Kidney (tissue), 14 donors: ENCODE measurements around the gene EEF1AKMT3. TPM values are rescaled to one million over a fixed set of nuclear protein-coding genes. Genes with fewer than 3 reads are reported as not detected.
A peak's percentile ranks its signal among the peaks of the same experiment; 100 is the strongest.

ENCODE experiments used
- DNase-seq, 5 donors: peaks; one replicate each; pipeline ENCODE4 v3.0.0-alpha.2; 2013 to 2020
- FAIRE-seq: peaks from 2 replicates; lab custom pipeline; 2012; peaks lifted over from hg19 to GRCh38; lab: Jason Lieb, UNC
- H3K27ac ChIP-seq, 2 donors: one replicate each; pipeline ENCODE4 v1.7.0; 2013; ENCODE audit warnings: low read depth in 2 of 2, low read length in 2 of 2, inconsistent platforms in 1 of 2
- H3K27me3 ChIP-seq: one replicate; pipeline ENCODE4 v1.7.1; 2013; ENCODE audit warnings: low read length, inconsistent platforms; ENCODE audit not compliant: control insufficient read depth, insufficient read depth
- H3K36me3 ChIP-seq, 3 donors: one replicate each; pipeline versions ENCODE4 v1.7.0 to v1.7.1; 2013; ENCODE audit warnings: low read length in 3 of 3, control low read depth in 1 of 3, inconsistent platforms in 1 of 3; ENCODE audit not compliant: insufficient read depth in 3 of 3, control insufficient read depth in 2 of 3
- H3K4me1 ChIP-seq, 3 donors: one replicate each; pipeline versions ENCODE4 v1.7.0 to v1.7.1; 2013; ENCODE audit warnings: low read length in 3 of 3, inconsistent platforms in 1 of 3, low read depth in 1 of 3; ENCODE audit not compliant: control insufficient read depth in 2 of 3, insufficient read depth in 2 of 3
- H3K4me3 ChIP-seq, 3 donors: one replicate each; pipeline versions ENCODE4 v1.7.0 to v1.8.1; 2013; ENCODE audit warnings: low read length in 3 of 3, control low read depth in 1 of 3, inconsistent platforms in 1 of 3
- H3K9ac ChIP-seq, 3 donors: one replicate each; pipeline versions ENCODE4 v1.7.0 to v1.7.1; 2013; ENCODE audit warnings: low read length in 3 of 3, control low read depth in 1 of 3, inconsistent platforms in 1 of 3
- H3K9me3 ChIP-seq, 3 donors: one replicate each; pipeline versions ENCODE4 v1.7.0 to v1.7.1; 2013; ENCODE audit warnings: low read length in 3 of 3, control low read depth in 1 of 3, inconsistent platforms in 1 of 3; ENCODE audit not compliant: control insufficient read depth in 2 of 3, insufficient read depth in 1 of 3
- intact Hi-C: fragments of 100-400 bp; cut with DNase I; formaldehyde crosslinking; loops from one replicate; pipeline ENCODE4 v1.11.1; 2022
- polyA plus RNA-seq: library from polyadenylated mRNA; stranded (reverse); fragments of 350-450 nt; fragmentation: Illumina TruSeq; extraction: RNeasy Lipid Tissue Mini Kit (QIAGEN cat#74804); gene quantifications from one replicate; pipeline ENCODE4 v1.2.3, GENCODE V29; 2014; ENCODE audit warnings: low read depth, low replicate concordance; ENCODE audit not compliant: insufficient read depth
- total RNA-seq: library from RNA; stranded (reverse); fragmentation: NEBNext Ultra II Directional; extraction: Animal tissue kit (Norgen Biotek cat#: 25700); gene quantifications from one replicate; pipeline ENCODE4 v1.2.1, GENCODE V29; 2021
- TF ChIP-seq, protein P1 (sequence below): IDR thresholded peaks from 3 replicates; pipeline ENCODE4 v1.5.1; 2012; ENCODE audit warnings: mild to moderate bottlenecking, moderate library complexity, borderline replicate concordance; ENCODE audit not compliant: insufficient read depth; ENCODE audit errors: extremely low read depth
- donor health status: control.
- donor health status: control.
- donor health status: control.
- donor health status: control.
- donor health status: control.
- donor health status: DM: yes; HTN: yes; CAD: no.
- donor health status: Normal renal cell carcinoma (clear cell type).

Gene EEF1AKMT3
- total and polyA plus RNA-seq, 2 donors from 2014 or later, result 10.4 to 15.3 TPM

DNA sequence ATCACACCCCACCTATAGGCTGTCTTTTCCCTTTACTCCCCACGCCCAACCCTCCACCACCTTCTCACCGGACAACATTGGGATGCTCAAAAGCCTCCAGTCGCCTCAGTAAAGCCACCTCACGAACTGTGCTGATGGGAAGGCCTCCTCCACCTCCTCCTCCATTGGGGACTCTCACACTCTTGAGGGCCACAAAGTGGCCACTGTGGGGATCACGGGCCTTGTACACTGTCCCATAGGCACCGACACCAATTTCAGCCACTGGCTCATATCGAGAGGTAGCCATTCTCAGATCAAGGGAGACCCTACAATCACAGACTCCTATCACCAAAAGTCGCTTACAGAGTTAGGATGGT lies 21.0 kb upstream of the EEF1AKMT3 start:
- TF ChIP-seq, protein P1, sequence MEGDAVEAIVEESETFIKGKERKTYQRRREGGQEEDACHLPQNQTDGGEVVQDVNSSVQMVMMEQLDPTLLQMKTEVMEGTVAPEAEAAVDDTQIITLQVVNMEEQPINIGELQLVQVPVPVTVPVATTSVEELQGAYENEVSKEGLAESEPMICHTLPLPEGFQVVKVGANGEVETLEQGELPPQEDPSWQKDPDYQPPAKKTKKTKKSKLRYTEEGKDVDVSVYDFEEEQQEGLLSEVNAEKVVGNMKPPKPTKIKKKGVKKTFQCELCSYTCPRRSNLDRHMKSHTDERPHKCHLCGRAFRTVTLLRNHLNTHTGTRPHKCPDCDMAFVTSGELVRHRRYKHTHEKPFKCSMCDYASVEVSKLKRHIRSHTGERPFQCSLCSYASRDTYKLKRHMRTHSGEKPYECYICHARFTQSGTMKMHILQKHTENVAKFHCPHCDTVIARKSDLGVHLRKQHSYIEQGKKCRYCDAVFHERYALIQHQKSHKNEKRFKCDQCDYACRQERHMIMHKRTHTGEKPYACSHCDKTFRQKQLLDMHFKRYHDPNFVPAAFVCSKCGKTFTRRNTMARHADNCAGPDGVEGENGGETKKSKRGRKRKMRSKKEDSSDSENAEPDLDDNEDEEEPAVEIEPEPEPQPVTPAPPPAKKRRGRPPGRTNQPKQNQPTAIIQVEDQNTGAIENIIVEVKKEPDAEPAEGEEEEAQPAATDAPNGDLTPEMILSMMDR, result no peak
- Histone ChIP-seq H3K9me3 (no peaks in the 10 kb centered on the region), H3K9ac (peak overlapping the region; percentile 34 to 86 (median 80)), H3K4me1 (peaks cover 4 to 19% (median 6%) of the 10 kb centered on the region in 3 donors), H3K27me3 (no peaks in the 10 kb centered on the region), H3K4me3 (peak overlapping the region; percentile 62 to 91 (median 84)), H3K36me3 (peaks cover 7 to 13% (median 8%) of the 10 kb centered on the region in 3 donors), H3K27ac (peak overlapping the region; percentile 61 to 77)
- peak in 2 of 5 donors; percentile 63 to 71 for DNase-seq
- intact Hi-C loops, result no loop called here
- FAIRE-seq, result no peak

DNA sequence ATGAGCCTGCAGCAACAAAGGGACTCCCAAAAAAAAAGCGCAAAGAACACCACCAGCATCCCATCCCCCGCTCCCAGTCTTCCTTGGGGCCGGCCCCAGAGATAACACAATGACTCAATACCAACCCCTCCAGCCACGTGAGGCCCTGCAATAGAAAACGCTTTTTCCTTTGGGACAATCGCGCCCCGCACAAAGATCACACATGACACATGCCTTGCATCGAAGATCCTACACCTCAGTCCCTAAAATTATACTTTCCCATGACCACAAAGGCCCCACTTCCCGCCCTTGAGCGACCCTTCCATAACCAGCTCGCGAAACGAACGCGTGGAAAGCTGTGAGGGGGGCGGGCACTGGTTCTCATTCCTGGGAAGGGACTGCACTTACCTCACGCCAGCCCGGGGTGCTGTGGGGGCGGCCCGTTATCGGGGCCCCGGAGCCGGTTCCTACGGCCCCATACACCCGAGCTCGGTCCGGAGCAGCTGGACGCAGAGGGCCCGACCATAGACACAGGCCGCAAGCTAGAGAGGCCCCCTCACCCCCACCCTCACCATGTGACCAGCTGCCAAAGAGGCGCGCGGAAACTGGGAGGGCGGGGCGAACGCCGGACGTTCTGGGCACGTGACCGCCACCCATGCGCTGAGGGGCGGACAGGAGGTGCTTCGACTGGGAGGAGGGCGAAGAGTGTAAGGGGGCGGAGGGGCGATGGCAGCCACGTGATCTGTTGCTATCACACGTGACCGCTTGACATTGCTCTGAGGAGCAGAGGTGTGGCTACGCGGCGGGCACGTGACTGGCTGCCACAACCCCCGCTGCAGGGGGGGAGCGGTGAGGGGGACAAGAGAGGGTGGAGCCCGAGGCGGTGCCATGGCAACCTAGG lies 20.4 kb upstream of the EEF1AKMT3 start, which contains the start of gene CDK4:
CDK4 (minus strand) TSS at position 523 of the 880 bp plus-strand sequence. CDS start 593 bp downstream, outside the sequence.
- peaks cover 4 to 21% (median 6%) of the 10 kb centered on the region in 3 donors for H3K4me1 ChIP-seq
- no peaks in the 10 kb centered on the region for H3K9me3 ChIP-seq
- H3K27ac ChIP-seq, result peak within 1 kb of the TSS; percentile 61 to 77
- H3K4me3 ChIP-seq, result peak within 1 kb of the TSS; percentile 62 to 91 (median 84)
- peaks cover 5 to 9% (median 8%) of the 10 kb centered on the region in 3 donors for H3K36me3 ChIP-seq
- intact Hi-C loops, result no loop called here
- no peaks in the 10 kb centered on the region for H3K27me3 ChIP-seq
- peak; percentile 100 for DNase-seq
- peak within 1 kb of the TSS; percentile 34 to 86 (median 80) for H3K9ac ChIP-seq
- TF ChIP-seq, protein P1, result no peak
- peak; percentile 65 for FAIRE-seq

DNA sequence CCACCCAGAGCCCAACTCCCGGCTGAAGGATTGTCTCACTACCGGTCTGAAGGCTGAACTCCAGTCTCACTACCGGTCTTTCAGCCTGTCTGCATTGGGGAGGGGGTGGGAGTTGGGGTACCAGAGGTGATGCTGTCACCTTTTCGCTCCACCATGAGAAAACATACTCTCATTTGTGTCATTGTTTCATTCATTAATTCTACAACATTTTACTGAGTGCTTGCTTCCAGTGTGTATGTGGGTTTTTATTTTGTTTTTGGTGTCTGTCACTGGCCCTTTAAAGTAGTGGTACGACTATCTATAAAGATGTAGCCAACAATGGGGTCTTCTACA lies 19.8 kb upstream of the EEF1AKMT3 start:
- Histone ChIP-seq H3K36me3 (peaks cover 0 to 8% (median 8%) of the 10 kb centered on the region in 3 donors), H3K4me3 (peak overlapping the region; percentile 53 to 59 (median 58)), H3K4me1 (peaks cover 4 to 21% (median 6%) of the 10 kb centered on the region in 3 donors), H3K9me3 (no peaks in the 10 kb centered on the region), H3K27ac (peak overlapping the region; percentile 20 to 77), H3K9ac (peak overlapping the region in 2 of 3 donors; percentile 9 to 54), H3K27me3 (no peaks in the 10 kb centered on the region)
- TF ChIP-seq, protein P1, result no peak
- DNase-seq (no peak), FAIRE-seq (no peak)
- intact Hi-C loops, result no loop called here
